Right lobe of liver (tissue), 4 donors: ENCODE data around the gene TMTC4.

Experiments used
- POLR2A ChIP-seq: fragments of 450-650 bp; IDR thresholded peaks from one replicate; pipeline ENCODE4 v1.6.1; 2017; ENCODE audit warnings: antibody characterized with exemption, mild to moderate bottlenecking
- TF ChIP-seq, protein P1 (sequence below), 4 donors: fragments of 200-600 bp in 3 of 4; fragments of 450-650 bp in 1 of 4; IDR thresholded peaks; one replicate each; pipeline versions ENCODE4 v1.5.1 to v1.8.0; 2016 to 2022; ENCODE audit warnings: antibody characterized with exemption in 4 of 4, mild to moderate bottlenecking in 2 of 4
- donor health status: DM: no; HTN: no; CAD: no.
- donor health status: DM: no; HTN: no; CAD: no.
- donor health status: DM: no; HTN: yes; CAD: no.

DNA sequence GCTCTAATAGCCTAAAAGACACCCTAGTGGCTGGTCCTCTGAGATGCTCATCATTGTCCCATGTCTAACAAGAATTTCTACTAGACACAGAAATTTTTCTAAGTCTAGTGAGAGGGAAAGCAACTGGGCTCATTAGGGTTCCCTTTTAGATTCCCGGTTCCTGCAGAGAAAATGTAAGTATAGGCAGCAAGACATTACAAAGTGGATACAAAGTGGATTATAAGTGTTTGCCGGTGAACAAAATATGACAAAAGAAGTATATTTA is 20.8 kb upstream of the TMTC4 start:
- TF ChIP-seq, protein P1, sequence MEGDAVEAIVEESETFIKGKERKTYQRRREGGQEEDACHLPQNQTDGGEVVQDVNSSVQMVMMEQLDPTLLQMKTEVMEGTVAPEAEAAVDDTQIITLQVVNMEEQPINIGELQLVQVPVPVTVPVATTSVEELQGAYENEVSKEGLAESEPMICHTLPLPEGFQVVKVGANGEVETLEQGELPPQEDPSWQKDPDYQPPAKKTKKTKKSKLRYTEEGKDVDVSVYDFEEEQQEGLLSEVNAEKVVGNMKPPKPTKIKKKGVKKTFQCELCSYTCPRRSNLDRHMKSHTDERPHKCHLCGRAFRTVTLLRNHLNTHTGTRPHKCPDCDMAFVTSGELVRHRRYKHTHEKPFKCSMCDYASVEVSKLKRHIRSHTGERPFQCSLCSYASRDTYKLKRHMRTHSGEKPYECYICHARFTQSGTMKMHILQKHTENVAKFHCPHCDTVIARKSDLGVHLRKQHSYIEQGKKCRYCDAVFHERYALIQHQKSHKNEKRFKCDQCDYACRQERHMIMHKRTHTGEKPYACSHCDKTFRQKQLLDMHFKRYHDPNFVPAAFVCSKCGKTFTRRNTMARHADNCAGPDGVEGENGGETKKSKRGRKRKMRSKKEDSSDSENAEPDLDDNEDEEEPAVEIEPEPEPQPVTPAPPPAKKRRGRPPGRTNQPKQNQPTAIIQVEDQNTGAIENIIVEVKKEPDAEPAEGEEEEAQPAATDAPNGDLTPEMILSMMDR (IDR thresholded peaks at IDR 0.05): no peak
- no peak for TF ChIP-seq POLR2A
